ENCODE measurements around the gene ADPRH.

The ADPRH gene

DNA sequence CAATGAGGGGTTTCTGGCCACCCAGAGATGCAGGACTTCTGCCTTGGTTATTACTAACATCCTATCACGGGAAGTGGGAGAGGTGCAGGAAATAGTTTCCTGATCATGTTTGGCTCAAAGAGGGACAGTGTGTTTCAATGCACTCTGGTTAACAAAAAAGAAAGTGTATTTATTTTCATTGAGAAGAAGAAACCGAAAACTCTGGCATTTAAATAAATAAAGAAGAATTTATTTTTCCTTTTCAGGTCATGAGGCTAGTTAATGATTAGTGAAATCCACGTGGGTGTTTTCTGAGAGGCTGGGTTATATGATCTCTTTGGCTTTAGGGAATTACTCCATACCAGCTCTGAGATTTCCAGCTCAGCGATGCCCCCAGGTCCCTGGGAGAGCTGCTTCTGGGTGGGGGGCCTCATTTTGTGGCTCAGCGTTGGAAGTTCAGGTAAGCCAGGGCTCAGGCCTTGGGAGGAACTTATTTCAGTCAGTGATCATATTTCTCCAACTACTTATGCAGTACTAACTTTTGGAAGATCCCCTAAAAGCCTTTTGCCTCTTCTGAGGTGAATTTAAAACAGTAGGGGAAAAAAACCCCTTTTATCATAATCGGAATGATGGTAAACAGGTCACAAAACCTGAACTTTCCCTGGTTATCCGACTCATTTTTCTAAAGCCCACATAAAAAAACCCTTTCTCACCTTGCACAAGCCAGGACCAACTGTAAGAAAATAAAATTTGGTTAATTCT, 18.4 kb downstream of the ADPRH start, which contains the start of gene PLA1A:
TSS of gene PLA1A (plus strand) at position 338 of the 741 bp plus-strand sequence. CDS start at position 367, 29 bp downstream.
- DNase-seq (ENCODE audit: low spot score), result no peak

DNA sequence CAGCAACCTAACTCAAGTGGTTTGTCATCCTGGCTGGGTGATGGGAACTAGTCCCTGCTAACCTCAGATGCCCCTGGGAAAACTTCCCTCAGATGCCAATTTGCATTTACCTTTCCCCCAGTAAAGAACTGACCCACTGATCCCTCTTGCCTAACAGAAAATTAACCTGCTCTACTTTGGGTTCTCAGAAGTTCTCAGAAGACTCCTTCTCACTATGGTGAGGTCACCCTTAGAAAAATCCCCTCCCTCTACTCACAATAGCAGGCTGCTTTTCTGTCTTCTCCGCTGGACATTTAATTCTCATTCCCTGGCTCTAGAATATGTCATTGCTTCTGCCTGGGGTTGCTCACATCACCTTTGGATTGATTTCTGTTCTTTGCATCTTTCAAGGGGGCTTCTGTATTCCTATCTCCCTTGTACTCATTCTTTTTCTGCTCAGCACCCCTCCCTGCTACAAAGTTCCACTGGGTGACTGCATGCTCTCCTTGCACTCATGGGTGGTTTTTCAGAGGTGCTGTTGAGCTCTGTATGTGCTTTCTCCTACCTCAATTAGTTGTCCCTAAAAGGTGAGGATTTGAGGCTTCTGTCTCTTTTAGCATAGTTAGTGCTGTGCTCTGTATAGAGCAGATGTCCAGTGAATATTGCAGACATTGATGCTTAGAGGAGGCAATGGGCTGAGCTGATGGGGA, 19.3 kb downstream of the ADPRH start:
- no peak for DNase-seq (ENCODE audit: low spot score)

DNA sequence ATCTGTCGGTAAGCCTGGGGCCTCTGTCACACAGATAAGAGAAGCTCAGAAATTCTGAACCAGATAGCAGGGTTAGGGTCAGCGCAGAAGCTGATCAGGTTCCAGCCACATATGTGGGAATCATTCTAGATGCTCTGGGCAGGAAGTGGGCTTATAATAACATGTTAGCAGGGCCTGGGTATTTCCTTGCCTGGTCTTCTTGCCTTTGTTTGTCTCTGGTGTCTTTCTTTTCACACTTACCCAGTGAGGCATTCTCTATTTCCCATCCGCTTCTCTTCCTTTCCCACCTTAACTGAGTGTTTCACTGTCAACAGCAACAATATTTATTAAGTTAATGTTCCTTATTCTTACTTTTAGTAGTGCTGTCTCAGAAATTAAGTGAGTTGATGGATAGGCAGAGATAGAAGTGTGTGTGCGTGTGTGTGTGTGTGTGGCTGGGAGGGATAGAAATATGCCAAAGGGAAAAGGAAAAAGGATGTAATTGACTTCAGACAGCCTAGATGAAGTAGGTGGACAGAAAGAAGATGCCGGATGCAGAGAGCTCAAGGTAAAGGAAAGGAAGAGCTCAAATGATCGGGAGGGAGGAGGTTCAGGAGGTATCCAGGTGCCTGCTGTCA, 20.4 kb downstream of the ADPRH start:
- no peak for DNase-seq (ENCODE audit: low spot score)

DNA sequence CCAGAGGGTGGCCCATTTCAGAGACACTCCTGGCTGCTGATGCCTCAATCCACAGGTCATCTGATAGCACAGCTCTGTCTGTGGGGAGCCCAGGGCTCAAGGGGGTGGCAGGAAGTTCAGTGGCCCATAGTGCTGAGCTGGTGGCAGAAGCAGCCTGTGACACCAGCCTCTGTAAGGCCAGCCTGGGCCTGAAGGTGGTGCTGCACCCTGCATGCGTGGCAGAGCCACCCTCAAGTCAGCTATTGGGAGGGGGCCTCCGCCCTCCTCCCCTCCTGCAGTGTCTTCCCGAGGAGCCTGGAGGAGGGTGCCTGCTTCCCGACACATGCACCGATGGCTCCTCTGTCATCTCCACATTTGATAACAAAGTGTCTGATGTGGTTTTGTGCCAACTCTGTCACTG, 21.4 kb downstream of the ADPRH start:
- DNase-seq (ENCODE audit: low spot score), result no peak

DNA sequence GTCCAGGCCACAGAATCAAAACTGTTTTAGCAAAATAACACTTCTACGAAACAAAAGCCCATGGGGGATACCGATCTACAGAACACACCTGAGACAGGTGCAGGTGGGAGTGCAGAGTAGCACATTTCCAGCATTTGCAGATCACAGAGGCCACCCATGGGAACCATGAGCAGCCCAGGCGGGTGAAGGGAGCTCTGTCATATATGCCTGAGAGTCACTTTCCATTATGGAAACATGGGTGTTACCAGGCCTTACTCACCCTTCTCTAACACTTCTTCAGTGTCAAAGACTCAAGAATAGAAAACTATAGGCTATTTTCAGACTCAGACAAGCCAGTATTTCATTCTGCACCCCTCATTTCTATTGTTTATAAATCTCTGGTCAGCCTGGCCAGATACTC, 21.9 kb downstream of the ADPRH start:
- no peak for DNase-seq (ENCODE audit: low spot score)

DNA sequence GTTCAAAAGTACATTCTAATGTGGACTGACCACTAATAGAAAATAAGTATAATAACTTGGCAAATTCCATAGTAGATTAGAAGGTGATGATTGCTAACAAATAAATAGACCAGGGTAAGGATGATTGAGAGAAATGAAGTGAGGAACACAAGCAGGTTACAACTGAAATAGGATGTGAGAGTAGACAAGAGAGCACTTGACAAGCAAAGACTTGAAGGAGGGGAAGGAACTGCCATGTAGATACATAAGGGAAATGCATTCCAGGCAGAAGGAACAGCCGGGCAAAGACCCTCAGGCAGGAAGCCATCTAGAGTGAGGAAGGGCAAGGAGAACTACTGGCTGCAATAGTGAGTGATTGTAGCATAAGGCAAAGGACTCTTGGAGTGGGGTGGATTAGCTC, 23.4 kb downstream of the ADPRH start:
- no peak for DNase-seq (ENCODE audit: low spot score)

DNA sequence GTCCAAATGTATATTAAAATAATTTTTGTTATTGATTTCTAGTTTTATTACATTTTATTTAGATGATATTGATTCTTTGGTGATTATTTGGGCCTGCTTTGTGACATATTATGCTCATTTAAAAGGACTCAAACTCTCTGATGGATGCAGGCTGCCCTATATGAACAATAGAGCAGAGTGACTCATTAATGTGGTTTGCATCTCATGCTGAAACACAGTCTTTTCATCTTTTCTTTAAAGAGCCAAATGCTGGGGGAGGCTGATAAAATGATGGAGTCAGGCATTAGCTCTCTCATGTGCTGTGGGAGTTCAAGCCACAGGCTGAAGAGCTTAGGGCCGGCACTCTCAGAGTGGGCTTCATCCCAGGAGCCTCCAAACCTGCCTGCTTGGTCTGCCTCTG, 25.6 kb downstream of the ADPRH start:
- peak; percentile 24 for DNase-seq (ENCODE audit: low spot score)

DNA sequence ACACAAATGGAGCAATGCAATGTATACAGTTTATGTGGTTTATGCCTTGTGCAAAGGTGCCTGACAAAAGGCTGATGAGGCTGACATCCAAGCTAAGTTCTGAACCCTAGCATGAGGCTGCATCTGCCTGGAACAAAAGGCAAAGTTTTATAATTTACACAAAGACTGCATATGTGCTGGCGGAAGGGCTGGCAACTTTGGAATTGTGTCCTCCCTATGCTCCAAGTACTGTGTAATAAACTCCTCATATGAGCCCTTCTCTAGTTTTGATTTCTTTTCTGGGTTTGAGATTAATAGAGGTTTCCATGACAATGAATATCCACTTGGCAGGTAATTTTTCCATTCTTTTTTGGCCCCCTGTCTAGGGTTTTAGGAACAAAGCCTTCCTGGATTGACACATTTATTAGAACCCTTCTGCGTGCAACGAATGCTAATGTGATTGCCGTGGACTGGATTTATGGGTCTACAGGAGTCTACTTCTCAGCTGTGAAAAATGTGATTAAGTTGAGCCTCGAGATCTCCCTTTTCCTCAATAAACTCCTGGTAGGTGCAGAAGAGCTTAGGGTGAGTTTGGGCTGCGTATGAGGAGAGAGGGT, 29.2 kb downstream of the ADPRH start:
- no peak for DNase-seq (ENCODE audit: low spot score)

DNA sequence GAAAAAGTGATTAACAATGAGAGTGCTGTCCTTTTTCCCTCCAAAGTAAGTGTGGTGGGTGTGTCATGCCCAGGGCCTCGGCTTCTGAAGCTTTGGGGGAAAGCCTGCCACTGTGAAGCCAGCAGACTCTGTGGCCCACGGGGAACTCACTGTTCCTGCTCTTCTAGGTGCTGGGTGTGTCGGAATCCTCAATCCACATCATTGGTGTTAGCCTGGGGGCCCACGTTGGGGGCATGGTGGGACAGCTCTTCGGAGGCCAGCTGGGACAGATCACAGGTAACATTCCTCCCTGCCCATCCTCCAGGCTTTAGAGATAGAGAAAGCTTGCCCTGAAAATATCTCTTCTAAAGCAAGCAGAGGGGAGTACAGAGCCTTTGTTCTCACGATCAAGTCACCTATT, 30.0 kb downstream of the ADPRH start:
- DNase-seq (ENCODE audit: low spot score), result no peak

DNA sequence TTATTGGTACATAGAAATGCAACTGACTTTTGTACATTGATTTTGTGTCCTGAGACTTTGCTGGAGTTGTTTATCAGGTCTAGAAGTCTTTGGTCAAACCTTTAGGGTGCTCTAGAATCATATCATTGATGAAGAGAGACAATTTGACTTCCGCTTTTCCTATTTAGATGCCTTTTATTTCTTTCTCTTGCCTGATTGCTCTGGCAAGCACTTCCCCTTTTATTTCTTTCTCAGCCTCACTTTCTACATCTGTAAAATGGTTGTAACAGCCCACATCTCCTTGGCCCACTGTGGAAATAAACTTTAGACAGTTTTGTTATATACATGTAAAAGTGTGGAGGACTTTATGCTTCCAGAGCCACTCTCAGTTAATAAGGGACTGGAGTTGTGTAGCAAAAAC, 32.4 kb downstream of the ADPRH start:
- no peak for DNase-seq (ENCODE audit: low spot score)

DNA sequence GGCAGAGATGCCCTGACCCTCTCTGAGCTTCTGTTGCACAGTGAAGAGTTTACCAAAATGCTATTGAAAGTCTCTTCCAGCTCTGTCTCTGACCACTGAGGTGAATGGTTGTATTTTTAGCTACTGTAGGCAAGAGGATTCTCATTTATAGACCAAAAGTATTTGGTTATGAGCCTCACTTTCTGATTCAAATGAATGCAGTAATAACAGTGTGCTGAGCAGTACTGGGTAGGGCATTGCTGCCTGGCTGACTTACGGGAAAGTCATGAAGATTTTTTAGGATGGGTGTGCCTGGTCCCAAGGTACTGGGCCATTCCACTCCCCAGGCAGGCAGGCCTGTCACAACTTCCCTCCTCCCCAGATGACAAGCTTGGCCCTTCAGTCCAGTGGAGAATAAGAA, 33.9 kb downstream of the ADPRH start:
- DNase-seq (ENCODE audit: low spot score), result no peak

DNA sequence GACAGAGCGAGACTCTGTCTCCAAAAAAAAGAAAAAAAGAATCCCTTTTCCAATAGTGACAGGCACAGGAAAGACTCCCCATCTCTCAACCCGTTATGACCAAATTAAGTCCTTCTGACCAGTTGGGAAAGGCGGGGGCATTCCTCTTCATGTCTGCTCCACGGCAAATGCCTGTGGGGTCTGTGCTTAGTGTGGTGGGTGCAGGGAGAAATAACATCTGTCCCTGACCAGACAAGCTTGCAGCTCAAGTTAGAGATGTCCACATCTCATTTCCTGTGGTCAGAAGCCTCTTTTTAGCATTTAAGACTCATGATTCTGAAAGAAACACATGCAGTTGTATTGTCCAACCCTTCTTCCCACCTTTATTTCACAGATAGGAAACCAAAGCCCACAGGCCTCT, 34.6 kb downstream of the ADPRH start:
- no peak for DNase-seq (ENCODE audit: low spot score)

DNA sequence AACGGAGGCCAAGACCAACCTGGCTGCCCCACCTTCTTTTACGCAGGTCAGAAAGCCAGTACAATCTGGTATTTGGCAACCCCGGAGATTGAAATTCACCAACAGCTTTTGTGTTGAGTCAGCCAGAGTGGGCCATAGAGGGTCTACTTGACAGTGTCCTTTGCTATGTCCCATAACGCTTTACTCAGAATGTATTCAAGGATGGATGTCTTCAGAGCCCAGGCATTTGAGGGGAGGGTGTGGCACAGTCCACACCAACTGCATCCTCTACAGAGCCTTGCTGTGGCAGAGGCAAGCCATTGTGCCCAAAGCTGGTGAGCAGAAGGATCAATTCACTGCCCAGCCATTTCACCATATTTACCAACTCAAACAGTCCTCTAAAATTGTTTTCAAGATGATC, 36.8 kb downstream of the ADPRH start:
- no peak for DNase-seq (ENCODE audit: low spot score)

DNA sequence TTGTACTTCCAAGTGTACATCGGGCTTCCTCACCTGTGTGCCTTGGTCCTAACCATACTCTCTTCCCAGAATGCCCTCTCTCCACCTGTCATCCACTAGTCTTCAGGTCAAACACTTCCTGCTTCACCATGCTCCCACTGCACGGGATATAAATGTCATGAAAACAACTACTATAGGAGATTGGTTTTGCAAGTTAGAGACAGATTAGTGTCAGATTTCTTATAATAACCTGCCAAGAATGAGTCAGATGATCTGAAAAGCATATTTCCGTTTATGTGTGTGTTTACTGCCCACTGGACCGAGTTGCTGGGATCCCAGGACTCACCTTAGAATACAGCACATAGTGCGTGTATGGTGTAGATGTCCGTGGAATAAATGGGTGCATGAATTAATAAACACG, 39.8 kb downstream of the ADPRH start:
- no peak for DNase-seq (ENCODE audit: low spot score)

DNA sequence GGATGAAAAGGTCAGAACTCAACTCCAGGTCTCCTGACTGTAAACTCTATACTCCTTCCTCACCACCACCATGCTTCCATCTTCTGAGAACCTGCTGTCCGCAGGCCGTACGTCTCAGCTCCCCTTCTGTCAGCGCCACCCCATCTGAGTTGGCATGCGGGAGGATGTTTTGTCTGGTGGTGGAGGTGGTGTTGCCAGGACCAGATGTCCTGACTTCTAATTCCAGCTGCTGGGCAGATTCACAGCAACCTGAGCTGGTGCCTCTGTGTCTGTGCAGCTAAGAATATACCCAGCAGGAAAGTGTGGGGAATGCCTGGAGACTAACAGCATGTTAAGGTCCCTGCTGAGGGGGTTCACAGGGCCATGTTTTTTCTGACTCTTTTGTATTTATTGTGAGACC, 41.6 kb downstream of the ADPRH start:
- no peak for DNase-seq (ENCODE audit: low spot score)

DNA sequence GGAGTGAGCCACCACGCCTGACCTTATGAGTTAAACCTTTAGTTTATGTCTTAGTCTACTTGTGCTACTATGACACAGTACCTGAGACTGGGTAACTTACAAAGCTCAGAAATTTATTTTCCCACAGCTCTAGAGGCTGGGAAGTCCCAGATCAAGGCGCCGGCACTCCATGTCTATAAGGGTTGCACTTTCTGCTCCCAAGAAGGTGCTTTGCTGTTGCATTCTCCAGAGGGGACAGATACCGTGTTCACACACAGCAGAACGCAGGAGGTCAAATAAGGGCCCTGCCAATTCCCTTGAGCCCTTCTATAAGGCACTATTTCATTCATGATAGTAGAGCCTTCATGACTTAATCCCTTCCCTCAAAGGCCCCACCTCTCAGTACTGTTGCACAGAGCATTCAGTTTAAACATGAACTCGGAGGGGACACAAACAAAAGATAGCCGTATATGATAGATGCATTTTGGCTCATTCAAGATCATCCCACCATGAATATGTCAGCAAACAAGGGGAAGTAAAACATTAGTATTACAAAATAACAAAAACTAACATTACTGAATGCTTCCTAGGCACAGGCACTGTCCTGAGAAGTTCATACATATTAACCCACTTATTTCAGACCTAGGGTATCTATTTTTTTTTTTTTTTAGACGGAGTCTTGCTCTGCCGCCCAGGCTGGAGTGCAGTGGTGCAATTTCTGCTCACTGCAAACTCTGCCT, 44.9 kb downstream of the ADPRH start:
- DNase-seq (ENCODE audit: low spot score), result no peak

DNA sequence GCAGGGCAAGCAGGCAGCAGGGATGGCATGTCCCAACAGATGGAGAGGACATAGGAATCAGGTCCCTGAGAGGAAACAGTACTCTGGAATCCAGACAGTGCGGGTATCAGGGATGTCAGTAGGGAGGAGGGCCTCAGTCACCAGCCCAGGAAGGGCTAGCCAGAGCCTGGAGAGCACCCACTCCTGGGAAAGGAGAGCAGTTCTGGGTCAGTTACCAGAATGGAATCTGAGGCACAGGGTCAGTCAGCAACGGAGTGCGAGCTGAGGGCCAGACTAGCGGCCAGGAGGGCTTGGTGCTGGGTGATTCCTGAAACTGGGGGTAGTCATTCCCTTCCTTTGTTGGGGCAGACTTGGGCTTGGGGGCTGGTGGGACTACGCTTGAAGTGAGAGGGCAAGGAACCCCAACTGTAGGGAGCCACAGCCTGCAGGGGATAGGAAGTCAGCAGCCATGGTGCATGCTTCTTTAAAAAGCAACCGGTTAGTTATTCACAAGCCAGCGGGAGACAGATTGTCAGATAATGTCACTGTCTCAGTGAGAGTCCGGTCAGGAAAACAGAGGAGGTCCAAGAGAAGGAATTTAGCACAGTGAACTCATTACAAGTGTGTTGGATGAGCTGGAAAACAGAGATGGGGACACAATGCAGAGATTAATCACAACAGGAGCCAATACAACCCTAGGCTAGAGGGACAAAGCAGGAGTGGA, 46.3 kb downstream of the ADPRH start:
- no peak for DNase-seq (ENCODE audit: low spot score)

DNA sequence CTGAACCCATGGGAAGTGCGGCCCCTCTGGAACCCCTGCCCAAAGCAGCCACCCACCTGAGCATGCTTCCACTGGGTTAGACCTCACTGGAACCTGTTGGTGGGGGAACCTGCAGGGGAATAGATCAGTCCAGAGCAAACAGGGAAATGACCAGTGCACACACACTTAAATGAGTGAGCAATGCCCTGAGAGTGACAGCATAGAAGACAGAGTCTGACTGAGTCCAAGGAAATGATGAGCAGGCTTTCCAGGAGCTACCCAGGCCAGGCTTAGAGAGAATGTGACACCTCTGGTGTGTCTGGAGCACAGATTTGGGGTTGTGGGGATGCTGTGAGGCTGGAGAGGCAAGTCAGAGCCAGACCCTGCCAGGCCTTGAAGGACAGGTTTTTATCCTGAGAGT, 46.9 kb downstream of the ADPRH start:
- DNase-seq (ENCODE audit: low spot score), result no peak

DNA sequence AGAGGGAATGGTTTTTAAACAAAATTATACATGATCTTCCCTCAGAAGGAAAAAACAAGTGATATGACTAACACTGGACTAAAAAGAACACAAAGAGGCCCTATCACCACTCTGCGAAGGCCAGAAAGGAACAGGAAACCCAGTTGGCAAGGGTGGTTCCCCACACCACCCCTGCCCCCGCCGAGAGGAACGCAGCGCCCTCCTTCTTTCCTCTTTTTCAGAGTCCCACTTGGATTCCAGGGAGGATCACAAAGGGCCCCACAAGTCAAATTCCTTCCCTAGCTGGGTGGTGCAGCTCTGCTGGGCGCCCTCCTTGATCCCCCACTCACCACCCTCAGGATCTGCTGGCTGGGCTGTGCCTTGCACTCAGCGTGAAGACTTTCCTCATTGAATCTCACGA, 48.2 kb downstream of the ADPRH start:
- no peak for DNase-seq (ENCODE audit: low spot score)

DNA sequence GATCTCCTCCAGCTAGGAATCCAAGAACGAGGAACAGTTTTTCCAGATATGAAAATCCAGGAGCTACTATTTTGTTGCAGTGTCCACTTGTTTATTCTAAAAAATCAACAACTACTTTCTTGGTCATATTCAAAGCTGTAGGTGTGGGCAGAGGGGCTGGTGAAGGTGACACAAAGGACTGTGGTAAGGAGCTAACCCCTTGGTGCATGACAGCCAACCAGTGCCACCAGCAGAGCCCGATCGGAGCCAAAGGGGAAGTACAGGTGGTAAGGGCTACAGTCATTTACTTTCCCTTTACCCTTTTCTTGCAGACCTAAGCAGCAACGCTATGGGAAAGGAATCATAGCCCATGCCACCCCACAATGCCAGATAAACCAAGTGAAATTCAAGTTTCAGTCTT, 49.1 kb downstream of the ADPRH start:
- no peak for DNase-seq (ENCODE audit: low spot score)

DNA sequence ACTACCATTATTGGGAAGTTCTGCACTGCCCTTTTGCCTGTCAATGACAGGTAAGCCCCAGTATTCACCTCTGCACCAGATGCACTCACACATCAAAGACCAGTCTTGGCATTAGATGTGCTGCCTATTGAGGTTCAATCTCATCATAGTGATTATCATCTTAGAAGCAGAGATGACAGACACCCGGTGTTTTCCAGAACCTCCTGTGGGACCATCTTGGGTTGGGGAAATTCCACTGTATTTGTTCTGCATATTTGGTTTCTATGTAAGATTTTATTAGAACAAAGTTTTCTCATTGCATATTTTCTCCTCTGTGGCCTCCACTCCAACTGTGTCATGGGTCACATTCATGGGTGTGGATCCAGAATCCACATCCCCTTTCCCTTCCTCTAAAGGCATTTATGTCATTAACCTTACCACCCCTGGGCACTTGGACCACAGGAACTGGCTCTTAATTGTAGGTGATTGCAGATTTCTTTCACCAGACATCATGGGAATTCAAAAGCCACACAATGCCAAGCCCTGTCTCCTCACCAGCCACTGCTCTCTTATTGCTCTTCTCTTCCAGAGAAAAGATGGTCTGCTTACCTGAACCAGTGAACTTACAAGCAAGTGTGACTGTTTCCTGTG, 49.6 kb downstream of the ADPRH start:
- no peak for DNase-seq (ENCODE audit: low spot score)
